ENCODE measurements around the gene SRSF4.

Gene SRSF4

DNA sequence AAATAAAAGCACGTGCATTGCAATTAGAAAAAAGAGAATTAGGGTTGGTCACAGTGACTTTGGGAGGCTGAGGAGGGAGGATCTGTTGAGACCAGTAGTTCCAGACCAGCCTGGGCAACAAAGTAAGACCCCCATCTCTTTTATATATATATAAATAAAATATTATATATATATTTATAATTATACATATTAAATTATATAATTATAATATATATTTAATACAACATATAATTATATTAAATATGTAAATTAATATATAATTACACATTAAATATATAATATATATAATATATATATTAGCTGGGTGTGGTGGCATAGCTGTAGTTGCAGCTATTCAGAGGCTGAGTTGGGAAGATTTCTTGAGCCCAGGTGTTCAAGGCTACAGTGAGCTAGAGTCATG, 81.2 kb downstream of the SRSF4 start:
- no peak for FAIRE-seq
- no peak for DNase-seq (ENCODE audit: insufficient read length, low spot score)

DNA sequence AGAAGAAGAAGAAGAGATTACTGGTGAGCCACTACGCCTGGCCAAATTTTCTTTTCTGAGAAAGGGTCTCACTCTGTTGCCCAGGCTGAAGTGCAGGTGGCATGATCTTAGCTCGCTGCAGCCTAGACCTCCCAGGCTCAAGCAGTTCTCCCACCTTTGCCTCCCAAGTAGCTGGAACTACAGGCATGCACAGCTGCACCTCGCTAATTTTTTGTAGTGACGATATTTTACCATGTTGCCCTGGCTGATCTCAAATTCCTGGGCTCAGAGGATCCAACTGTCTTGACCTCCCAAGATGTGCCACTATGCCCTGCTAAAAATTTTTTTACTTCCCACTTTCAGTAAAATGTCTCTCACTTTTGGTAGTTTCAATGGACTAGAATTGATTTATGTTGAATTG, 82.4 kb downstream of the SRSF4 start:
- no peak for FAIRE-seq
- DNase-seq (ENCODE audit: insufficient read length, low spot score), result no peak

All from GM19239 (cell line).